Adrenal gland (tissue), 5 donors: Measurements from ENCODE around the gene NRAP.
"Not testable (repeated sequence)": the region's sequence is repeated elsewhere in the genome, so short reads cannot be mapped to it uniquely, and the experiment has no call there.

Experiments
- POLR2A ChIP-seq, 2 donors: fragments of 450-650 bp; IDR thresholded peaks; one replicate each; pipeline ENCODE4 v1.6.1; 2017; ENCODE audit warnings: antibody characterized with exemption in 2 of 2, mild to moderate bottlenecking in 2 of 2, moderate library complexity in 1 of 2
- TF ChIP-seq, protein P1 (sequence below), 6 experiments: fragments of 450-650 bp in 4 of 6; fragments of 200-600 bp in 2 of 6; sonication (generic) in 1 of 6; IDR thresholded peaks; 1 replicate in 5 of 6; 2 replicates in 1 of 6; pipeline versions ENCODE4 v1.5.1 to v1.8.0; 2016 to 2021; ENCODE audit warnings: antibody characterized with exemption in 6 of 6, mild to moderate bottlenecking in 2 of 6, moderate library complexity in 1 of 6
- donor health status: DM: no; HTN: no; CAD: no.

DNA sequence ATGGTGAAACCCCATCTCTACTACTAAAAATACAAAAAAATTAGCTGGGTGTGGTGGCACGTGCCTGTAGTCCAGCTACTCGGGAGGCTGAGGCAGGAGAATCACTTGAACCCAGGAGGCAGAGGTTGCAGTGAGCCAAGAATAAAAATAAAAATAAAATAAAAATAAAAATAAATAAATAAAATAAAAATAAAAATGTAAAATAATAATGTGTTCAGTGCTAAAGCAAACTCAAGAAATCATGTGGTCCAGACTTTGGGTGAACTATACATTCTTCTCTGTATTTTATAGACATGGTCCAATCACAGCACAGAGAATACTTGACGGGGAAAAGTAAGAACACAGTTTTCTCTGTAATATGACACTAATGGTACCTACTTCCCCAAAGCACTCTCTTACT, 11.4 kb downstream of the NRAP start:
- TF ChIP-seq, protein P1, sequence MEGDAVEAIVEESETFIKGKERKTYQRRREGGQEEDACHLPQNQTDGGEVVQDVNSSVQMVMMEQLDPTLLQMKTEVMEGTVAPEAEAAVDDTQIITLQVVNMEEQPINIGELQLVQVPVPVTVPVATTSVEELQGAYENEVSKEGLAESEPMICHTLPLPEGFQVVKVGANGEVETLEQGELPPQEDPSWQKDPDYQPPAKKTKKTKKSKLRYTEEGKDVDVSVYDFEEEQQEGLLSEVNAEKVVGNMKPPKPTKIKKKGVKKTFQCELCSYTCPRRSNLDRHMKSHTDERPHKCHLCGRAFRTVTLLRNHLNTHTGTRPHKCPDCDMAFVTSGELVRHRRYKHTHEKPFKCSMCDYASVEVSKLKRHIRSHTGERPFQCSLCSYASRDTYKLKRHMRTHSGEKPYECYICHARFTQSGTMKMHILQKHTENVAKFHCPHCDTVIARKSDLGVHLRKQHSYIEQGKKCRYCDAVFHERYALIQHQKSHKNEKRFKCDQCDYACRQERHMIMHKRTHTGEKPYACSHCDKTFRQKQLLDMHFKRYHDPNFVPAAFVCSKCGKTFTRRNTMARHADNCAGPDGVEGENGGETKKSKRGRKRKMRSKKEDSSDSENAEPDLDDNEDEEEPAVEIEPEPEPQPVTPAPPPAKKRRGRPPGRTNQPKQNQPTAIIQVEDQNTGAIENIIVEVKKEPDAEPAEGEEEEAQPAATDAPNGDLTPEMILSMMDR (IDR thresholded peaks at IDR 0.05), result not testable (repeated sequence)
- TF ChIP-seq POLR2A (IDR thresholded peaks at IDR 0.05), result not testable (repeated sequence)
